GM18526 (cell line): ENCODE results near the gene PLCD1.
A peak's percentile ranks its signal among the peaks of the same experiment; 100 is the strongest.

Source experiments
- POLR2A ChIP-seq: IDR thresholded peaks from 3 replicates; pipeline ENCODE4 v1.6.1; 2011; ENCODE audit not compliant: insufficient read length; ENCODE audit errors: extremely low read depth

The PLCD1 gene

GRCh38 chr3:37995652-37996641, 33.5 kb downstream of the PLCD1 start:
- TF ChIP-seq POLR2A, result no peak

- TF ChIP-seq POLR2A, result no peak
Observed at GRCh38 chr3:37994639-37994972, 34.8 kb downstream of the PLCD1 start.

- TF ChIP-seq POLR2A, result peak; percentile 76
Observed at GRCh38 chr3:37993820-37994638, 35.4 kb downstream of the PLCD1 start.

GRCh38 chr3:37993460-37993819, 36.0 kb downstream of the PLCD1 start:
- TF ChIP-seq POLR2A, result no peak

GRCh38 chr3:37993067-37993455, 36.4 kb downstream of the PLCD1 start:
- TF ChIP-seq POLR2A, result no peak

- no peak for TF ChIP-seq POLR2A
Observed at GRCh38 chr3:37992271-37993066, 37.0 kb downstream of the PLCD1 start.

GRCh38 chr3:37991823-37992222, 37.6 kb downstream of the PLCD1 start:
- TF ChIP-seq POLR2A, result no peak

GRCh38 chr3:37991109-37991508, 38.3 kb downstream of the PLCD1 start:
- TF ChIP-seq POLR2A, result no peak

- no peak for TF ChIP-seq POLR2A
Observed at GRCh38 chr3:37990527-37990926, 38.9 kb downstream of the PLCD1 start, which contains the start of gene VILL. VILL (plus strand) TSS chr3:37990786; CDS start chr3:37993673, 2,887 bp downstream.

- TF ChIP-seq POLR2A, result no peak
Observed at GRCh38 chr3:37989821-37990480, 39.5 kb downstream of the PLCD1 start.

- TF ChIP-seq POLR2A, result no peak
Observed at GRCh38 chr3:37988931-37989525, 40.4 kb downstream of the PLCD1 start.

- no peak for TF ChIP-seq POLR2A
Observed at GRCh38 chr3:37987751-37988179, 41.7 kb downstream of the PLCD1 start.

- no peak for TF ChIP-seq POLR2A
Observed at GRCh38 chr3:37987315-37987697, 42.1 kb downstream of the PLCD1 start.
